NCI-H460 (cell line): ENCODE results near the gene SPTLC2. TPM values are rescaled to one million over a fixed set of nuclear protein-coding genes. Genes with fewer than 3 reads are reported as not detected.

Source experiments
- DNase-seq: peaks from one replicate; pipeline ENCODE4 v3.0.0-alpha.2; 2016; ENCODE audit warnings: low read depth; ENCODE audit errors: extremely low read depth
- total RNA-seq: library from RNA; depleted of rRNA; stranded (reverse); fragments of >200 nt; shearing (Covaris generic); gene quantifications from 2 replicates; pipeline ENCODE4 v1.2.3, GENCODE V29; 2014

Gene SPTLC2
- total RNA-seq, 1 experiment from 2014 or later = 9.6 TPM

DNA sequence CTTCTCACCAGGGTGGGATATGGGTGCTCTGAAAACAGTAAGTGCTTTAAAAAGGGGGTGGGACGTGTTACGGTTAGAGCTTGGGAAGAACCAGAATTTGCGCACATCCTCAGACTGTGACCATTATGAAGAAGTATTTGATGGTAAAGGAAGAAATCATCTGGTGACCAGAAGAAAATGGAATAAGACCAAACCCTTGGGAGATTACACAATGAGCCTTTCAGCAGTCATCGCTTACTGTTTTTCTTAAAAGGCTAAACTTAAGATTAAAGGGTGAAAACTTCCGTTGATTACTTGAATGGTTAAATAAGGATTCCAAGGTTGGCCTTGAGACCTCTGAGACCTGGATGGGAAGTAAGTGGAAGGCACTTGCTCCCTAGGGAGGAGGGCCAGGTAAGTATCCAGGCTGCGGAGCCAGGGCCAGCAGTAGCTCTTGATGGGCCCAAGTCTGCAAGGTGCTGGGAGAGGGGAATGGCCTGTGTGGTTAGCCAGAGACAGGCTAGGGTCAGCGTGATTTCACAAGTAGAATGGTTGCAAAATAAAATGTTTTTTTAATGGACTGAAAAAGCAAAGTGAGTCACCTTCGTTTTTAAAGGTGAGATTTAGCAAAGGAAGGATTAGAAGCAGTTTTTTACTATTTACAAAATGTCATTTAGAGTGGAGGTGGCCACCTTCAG, 104.8 kb downstream of the SPTLC2 start:
- no peak for DNase-seq

DNA sequence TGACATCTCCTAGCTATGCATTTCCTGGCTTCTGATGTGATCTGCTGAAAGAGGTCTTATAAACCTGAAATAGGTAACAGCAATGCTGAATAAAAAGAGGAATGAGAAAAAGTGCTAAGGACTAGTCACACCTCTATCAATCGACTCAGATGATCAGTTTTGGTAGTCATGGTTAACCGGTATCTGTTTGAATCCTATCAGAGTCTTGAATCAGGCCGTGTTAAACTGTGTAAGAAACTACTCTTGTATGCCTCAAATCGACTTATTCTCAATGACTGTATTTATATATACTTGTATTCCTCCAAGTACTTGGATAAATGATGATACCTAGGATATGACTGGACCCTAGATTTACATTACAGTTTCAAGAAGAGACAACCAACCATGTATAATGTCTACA, 107.1 kb downstream of the SPTLC2 start:
- DNase-seq = no peak

- no peak for DNase-seq
These were observed 107.6 kb downstream of the SPTLC2 start for GRCh38 chr14:77508876-77509275.

GRCh38 chr14:77508249-77508648, 108.2 kb downstream of the SPTLC2 start:
- no peak for DNase-seq

DNA sequence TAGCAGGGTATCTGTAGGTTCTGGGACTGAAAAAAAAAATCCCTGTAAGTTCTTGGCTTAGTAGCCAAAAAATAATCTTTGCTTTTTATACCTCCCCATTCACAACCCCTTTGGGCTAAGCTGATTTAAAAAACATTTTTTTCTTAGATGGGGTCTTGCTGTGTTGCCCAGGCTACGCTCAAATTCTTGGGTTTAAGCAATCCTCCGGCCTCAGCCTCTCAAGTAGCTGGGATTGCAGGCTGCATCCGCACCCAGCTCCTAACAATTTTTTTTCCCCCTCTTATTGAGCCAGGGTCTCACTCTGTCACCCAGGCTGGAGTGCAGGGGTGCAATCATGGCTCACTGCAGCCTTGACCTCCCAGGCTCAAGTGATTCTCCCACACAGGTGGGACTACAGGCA, 108.7 kb downstream of the SPTLC2 start:
- DNase-seq = no peak

DNA sequence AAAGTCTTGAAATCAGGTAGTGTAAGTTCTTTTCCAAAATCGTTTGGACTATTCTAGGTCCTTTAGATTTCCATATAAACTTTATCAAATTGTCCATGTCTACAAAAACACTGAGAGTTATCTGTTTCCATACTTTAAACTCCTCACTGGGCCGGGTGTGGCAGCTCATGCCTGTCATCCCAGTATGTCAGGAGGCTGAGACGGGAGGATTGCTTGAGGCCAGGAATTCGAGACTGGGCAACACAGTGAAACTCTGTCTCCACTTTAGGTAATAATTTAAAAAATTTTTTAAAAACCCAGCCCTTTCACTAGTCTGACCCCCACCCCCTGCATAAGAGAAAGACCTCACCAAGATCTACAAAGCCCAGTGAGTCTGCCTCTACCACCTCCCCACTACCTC, 111.4 kb downstream of the SPTLC2 start:
- no peak for DNase-seq

DNA sequence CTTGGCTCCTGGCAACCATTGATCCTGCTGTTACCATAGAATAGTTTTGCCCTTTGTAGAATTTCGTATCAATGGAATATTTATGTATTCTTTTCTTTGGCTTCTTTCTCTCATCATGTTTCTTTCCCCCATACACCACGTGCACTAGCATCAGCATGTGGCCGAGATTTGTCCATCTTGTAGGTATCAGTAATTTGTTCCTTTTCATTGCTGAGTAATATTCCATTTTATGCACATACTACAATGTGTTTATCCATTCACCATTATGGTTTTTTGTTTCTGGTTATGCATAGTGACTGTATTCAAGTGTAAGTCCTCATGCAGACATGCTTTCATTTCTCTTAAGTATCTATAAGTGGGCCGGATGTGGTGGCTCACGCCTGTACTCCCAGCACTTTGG, 113.3 kb downstream of the SPTLC2 start:
- no peak for DNase-seq

DNA sequence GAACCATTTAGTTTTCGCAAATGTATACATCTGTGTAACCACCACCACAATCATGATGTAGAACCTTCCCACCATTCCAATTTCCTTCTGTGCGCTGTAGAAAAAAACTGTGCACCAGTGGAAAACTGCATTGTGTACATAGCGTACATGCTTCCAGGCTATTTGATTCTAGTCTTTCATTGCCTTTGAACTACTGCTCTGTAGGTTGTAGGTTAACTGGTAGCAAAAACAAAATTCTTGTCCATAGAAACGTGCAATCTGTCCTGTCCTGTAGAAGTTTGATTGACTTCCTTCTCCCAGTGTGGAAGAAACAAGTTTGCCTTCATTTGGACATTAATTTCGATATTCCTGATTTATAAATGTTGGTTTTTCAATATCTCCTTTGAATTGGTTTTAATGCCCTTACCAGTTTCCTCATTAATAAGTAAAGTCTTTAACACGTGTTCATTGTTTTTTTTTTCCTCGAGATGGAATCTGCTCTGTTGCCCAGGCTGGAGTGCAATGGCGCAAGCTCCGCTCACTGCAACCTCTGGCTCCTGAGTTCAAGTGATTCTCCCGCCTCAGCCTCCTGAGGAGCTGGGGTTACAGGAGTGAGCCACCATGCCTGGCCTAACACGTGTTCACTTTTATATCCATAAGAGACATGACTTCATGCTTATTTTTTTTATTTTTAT, 114.2 kb downstream of the SPTLC2 start:
- no peak for DNase-seq

GRCh38 chr14:77498984-77499527, 117.4 kb downstream of the SPTLC2 start:
- DNase-seq = no peak

GRCh38 chr14:77498120-77498979, 118.1 kb downstream of the SPTLC2 start, which contains the start of gene ISM2:
Gene ISM2, minus strand, starts transcription at chr14:77498816. Its CDS starts 23 bp downstream, at chr14:77498793.
- DNase-seq = peak; percentile 3

GRCh38 chr14:77495334-77495733, 121.1 kb downstream of the SPTLC2 start:
- no peak for DNase-seq

GRCh38 chr14:77491056-77491455, 125.4 kb downstream of the SPTLC2 start:
- no peak for DNase-seq

DNA sequence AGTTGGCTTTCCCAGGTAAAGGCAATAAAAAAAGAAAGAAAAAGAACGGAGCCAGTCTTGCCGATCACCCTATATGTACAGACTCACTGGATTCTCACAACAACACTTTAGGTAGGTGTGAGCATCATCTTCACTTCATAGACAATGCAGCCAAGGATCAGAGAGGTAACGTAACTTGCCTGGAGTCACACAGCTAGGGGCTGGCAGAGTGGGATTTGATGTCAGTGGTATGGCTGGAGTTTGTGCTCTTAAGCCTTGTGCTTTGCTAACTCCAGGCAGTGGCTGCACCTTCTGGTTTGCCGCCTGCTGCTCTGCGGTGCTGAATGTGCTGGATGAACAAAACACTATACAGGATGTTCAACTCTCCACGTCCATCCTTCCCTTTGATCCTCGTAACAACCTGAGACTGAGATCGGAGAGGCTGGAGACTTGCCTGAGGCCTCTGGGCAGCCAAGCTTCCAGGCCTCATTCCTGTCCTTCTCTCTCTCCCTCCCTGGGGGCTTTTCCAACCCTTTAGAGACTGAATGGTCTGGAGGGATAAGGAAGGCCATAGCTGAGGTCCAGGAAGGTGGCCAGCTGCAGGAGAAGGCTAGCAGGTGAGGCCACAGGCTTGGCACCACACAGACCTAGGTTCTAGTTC, 126.0 kb downstream of the SPTLC2 start:
- DNase-seq = no peak

GRCh38 chr14:77489041-77489440, 127.4 kb downstream of the SPTLC2 start:
- DNase-seq = no peak

GRCh38 chr14:77488558-77488957, 127.9 kb downstream of the SPTLC2 start:
- no peak for DNase-seq

DNA sequence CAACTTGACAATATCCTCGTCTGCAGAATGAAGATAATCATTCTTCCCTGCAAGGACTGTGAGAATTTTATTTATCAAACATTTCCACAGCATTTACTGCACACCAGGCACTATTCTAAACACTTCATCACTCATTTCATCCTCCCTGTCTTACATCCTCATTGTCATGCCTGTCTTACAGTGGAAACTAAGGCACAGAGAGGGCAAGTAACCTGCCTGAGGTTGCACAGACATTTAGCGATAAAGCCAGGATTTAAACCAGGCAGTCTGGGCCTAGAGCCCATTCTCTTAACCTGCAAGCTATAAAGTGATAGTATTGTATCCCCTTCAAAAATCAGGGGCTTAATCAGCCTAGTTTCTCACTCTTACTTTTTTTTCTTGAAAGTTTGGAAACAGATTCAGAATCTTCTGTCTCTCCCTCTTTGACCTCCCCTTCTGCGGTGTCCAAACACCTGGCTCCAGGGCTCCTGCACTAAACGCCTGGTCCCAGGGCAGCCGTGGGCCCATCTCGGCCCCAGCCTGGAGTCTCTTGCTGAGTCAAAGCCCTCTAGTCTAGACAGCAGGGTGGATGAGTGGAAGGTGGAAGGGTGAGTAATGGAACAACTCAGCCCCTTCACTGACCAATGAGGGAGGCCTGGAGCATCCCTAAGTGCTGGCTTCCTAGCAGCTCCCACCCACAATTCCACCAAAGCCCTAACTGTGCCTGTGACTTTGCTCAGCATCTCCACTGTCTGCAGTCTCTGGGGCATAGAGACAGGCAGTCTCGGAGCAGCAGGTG, 130.3 kb downstream of the SPTLC2 start:
- DNase-seq = no peak

DNA sequence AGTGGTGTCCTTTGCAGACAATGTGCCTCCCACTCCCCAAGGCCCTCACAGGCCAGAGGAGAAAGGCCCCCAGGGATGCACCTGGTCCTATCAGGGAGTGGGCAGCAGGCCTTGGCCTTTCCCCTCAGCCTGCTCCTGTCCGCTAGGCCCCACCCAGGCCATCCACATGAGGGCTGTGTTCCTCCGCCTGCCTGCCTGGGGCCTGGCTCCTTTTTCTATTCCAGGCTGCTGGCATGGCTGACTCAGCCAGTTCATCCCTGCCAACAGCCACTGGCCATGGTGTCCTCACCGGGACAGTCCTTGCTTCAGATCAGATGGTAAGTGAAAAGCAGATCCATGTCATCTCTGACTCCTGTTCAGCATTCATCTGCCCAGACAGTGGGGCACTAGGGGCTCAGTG, 131.2 kb downstream of the SPTLC2 start:
- DNase-seq = no peak

DNA sequence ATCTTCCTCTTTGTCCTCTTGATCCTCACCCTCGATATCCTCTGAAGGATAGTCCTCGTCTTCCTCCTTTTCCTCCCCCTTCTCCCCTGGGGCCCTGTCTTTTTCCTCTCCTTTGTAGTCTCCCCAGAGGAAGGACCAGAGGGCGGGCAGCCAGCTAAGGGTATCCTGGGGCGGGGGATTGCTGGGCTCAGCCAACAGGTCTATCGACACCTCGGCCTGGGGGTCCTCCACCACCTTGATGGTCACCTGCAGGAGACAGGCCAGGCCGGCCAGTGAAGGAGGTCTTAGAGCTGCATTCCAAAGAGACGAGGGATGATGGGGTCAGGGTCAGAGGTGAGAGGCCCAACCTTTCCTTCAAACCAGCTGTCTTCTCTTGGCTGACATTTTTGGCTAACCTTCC, 134.0 kb downstream of the SPTLC2 start:
- no peak for DNase-seq

GRCh38 chr14:77478796-77479195, 137.6 kb downstream of the SPTLC2 start:
- DNase-seq = no peak

DNA sequence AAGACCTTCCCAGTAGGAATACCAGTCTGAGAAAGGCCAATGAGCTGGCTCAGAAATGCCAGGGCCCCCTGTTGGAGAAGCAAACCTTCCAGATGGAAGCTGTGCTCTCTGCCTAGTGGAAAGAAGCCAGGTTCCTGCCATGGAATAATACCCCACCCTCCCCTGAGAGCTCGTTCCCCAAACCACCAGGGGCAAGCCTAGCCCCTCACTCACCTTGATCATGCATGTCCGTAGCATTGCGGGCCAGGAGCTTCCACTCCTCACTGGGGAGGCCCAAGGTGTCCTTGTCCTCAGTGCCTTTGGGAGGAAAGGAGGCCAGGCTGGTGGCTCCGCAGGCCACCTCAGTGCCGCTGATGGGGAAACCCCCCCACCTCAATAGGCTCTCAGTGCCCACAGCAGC, 138.4 kb downstream of the SPTLC2 start:
- no peak for DNase-seq
